ENCODE data around the gene LPGAT1.

LPGAT1 gene

DNA sequence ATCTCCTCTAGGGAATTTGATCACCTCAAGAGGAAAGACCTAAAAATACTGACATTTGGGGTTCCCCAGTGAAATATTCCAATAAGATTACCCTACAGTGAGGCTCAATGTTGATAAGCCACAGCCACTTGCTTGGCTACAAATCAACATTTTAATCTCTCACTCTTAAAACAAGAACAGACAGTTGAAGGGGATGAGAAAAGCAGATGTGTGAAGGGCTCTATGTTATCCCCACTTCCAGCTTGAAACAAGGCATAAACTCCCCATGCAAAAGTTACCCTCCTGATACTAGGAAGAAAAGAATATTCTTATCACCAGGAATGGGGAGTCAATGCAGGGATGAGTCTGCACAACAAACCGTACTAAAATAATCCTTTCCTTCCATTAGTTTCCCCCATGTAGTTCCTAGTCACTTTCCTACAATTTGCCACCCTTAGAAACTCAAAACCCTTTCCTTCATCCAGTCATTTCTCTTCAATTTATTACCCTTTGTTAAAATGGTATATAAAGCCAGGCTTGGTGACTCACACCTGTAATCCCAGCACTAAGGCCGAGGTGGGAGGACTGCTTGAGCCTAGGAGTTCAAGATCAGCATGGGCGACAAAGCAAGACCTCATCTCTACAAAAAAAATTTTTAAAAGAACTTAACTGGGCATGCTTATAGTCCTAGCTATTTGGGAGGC lies 29.5 kb downstream of the LPGAT1 start:
- TF ChIP-seq, protein P1, sequence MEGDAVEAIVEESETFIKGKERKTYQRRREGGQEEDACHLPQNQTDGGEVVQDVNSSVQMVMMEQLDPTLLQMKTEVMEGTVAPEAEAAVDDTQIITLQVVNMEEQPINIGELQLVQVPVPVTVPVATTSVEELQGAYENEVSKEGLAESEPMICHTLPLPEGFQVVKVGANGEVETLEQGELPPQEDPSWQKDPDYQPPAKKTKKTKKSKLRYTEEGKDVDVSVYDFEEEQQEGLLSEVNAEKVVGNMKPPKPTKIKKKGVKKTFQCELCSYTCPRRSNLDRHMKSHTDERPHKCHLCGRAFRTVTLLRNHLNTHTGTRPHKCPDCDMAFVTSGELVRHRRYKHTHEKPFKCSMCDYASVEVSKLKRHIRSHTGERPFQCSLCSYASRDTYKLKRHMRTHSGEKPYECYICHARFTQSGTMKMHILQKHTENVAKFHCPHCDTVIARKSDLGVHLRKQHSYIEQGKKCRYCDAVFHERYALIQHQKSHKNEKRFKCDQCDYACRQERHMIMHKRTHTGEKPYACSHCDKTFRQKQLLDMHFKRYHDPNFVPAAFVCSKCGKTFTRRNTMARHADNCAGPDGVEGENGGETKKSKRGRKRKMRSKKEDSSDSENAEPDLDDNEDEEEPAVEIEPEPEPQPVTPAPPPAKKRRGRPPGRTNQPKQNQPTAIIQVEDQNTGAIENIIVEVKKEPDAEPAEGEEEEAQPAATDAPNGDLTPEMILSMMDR (IDR thresholded peaks at IDR 0.05; ENCODE audit: low read depth, low read length): no peak
- no peak for TF ChIP-seq EZH2phosphoT487 (IDR thresholded peaks at IDR 0.05; ENCODE audit: low read depth)
- H3K27ac ChIP-seq (ENCODE audit: low read length): no peak overlapping the region
- no peak overlapping the region for H2AFZ ChIP-seq (ENCODE audit: low read depth, low read length)
- H3K4me1 ChIP-seq (ENCODE audit: low read length): no peaks in the 10 kb centered on the region
- H3K4me3 ChIP-seq (ENCODE audit: low read length): no peak overlapping the region
- no peaks in the 10 kb centered on the region for H3K9me3 ChIP-seq (ENCODE audit: insufficient read depth, low read length)
- H3K27me3 ChIP-seq (ENCODE audit: low read depth, low read length): no peaks in the 10 kb centered on the region
- H3K4me2 ChIP-seq (ENCODE audit: low read length): no peak overlapping the region
- peaks cover 35% of the 10 kb centered on the region for H3K36me3 ChIP-seq (replicated peaks; ENCODE audit: low read depth, low read length)
- no peaks in the 10 kb centered on the region for H4K20me1 ChIP-seq (ENCODE audit: insufficient read depth, low read length)
- peaks cover 26% of the 10 kb centered on the region; the same call in 1 of the 2 replicates for H3K79me2 ChIP-seq (ENCODE audit: low read length)
- H3K9ac ChIP-seq (ENCODE audit: low read length): no peak overlapping the region

DNA sequence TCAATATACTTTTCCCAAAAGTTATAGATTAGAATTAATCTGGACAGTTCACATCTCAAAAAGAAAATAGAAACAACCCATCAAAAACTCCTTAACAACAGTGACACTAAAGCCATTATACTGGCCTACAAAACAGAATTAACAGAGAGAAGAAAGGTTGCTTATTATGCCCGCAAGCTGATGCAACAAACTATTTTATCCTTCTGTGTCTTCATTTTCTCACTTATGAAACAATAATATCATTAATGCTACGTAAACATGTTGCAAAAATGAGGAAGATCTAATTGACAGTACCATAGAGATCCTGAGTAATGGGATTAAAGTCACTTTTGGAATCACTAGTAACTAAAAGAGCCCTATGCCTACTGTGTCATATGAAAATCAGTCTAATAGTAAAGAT lies 32.6 kb downstream of the LPGAT1 start:
- no peaks in the 10 kb centered on the region for H3K4me1 ChIP-seq (ENCODE audit: low read length)
- no peaks in the 10 kb centered on the region for H3K9me3 ChIP-seq (ENCODE audit: insufficient read depth, low read length)
- no peak overlapping the region for H3K4me2 ChIP-seq (ENCODE audit: low read length)
- H3K9ac ChIP-seq (ENCODE audit: low read length): no peak overlapping the region
- peaks cover 17% of the 10 kb centered on the region; the same call in 1 of the 2 replicates for H3K79me2 ChIP-seq (ENCODE audit: low read length)
- TF ChIP-seq, protein P1 (IDR thresholded peaks at IDR 0.05; ENCODE audit: low read depth, low read length): no peak
- no peak for TF ChIP-seq EZH2phosphoT487 (IDR thresholded peaks at IDR 0.05; ENCODE audit: low read depth)
- no peak overlapping the region for H3K4me3 ChIP-seq (ENCODE audit: low read length)
- no peaks in the 10 kb centered on the region for H4K20me1 ChIP-seq (ENCODE audit: insufficient read depth, low read length)
- no peaks in the 10 kb centered on the region for H3K27me3 ChIP-seq (ENCODE audit: low read depth, low read length)
- H3K27ac ChIP-seq (ENCODE audit: low read length): no peak overlapping the region
- H3K36me3 ChIP-seq (replicated peaks; ENCODE audit: low read depth, low read length): peaks cover 19% of the 10 kb centered on the region
- H2AFZ ChIP-seq (ENCODE audit: low read depth, low read length): no peak overlapping the region

DNA sequence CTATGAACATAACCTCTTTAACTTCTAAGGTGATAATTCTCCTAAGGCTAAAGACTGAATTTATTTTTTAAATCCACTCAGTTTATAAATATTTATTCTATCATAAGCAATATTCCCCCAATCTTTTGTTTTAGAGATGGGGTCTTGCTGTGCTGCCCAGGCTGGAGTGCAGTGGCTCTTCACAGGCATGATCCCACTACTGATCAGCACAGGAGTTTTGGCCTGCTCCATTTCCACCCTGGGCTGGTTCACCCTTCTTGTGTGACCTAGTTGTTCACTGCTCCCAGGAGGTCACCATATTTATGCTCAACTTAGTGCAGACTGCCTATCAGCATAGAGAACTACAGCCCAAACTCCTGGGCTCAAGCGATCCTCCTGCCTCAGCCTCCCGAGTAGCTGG lies 38.6 kb downstream of the LPGAT1 start:
- Histone ChIP-seq H3K36me3 (replicated peaks; ENCODE audit: low read depth, low read length) (peaks cover 13% of the 10 kb centered on the region), H3K9me3 (ENCODE audit: insufficient read depth, low read length) (no peaks in the 10 kb centered on the region), H3K4me3 (ENCODE audit: low read length) (no peak overlapping the region), H3K4me2 (ENCODE audit: low read length) (no peak overlapping the region), H3K27ac (ENCODE audit: low read length) (no peak overlapping the region), H3K9ac (ENCODE audit: low read length) (no peak overlapping the region), H4K20me1 (ENCODE audit: insufficient read depth, low read length) (no peaks in the 10 kb centered on the region), H3K4me1 (ENCODE audit: low read length) (no peaks in the 10 kb centered on the region), H3K79me2 (ENCODE audit: low read length) (no peaks in the 10 kb centered on the region), H3K27me3 (ENCODE audit: low read depth, low read length) (no peaks in the 10 kb centered on the region), H2AFZ (ENCODE audit: low read depth, low read length) (no peak overlapping the region)
- TF ChIP-seq, protein P1 (IDR thresholded peaks at IDR 0.05; ENCODE audit: low read depth, low read length): no peak
- TF ChIP-seq EZH2phosphoT487 (IDR thresholded peaks at IDR 0.05; ENCODE audit: low read depth): no peak

DNA sequence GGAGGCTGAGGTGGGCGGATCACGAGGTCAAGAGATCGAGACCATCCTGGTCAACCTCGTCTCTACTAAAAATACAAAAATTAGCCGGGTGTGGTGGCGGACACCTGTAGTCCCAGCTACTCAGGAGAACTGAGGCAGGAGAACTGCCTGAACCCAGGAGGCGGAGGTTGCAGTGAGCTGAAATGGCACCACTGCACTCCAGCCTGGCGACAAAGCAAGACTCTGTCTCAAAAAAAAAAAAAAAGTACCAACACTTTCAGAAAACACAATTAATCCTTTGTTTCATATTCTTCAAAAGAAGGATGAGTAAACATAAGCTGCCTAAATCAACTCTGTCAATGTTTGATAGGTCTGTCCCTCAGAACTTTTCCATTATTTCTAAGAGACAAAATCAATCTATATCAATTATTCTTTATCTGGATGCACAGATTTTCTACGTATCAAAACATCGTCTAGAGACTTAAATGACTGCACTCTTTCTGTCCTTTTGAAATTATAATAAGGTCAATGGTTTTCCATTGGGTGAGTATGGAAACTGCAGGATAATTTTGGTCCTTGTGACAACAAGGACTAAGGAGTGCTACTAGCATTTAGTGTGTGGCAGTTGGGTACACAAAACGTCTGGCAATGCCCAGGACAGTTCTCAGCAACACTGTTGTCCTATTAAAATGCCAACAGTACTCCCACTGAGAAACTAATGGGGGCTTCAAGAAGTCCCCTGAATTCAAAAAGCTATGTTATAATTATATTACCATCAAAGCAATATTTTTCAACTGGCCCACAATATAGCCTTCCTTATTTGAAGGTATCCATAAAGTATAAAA lies 40.7 kb downstream of the LPGAT1 start:
- no peak overlapping the region for H3K27ac ChIP-seq (ENCODE audit: low read length)
- no peaks in the 10 kb centered on the region for H3K9me3 ChIP-seq (ENCODE audit: insufficient read depth, low read length)
- no peak overlapping the region for H3K4me2 ChIP-seq (ENCODE audit: low read length)
- no peaks in the 10 kb centered on the region for H3K27me3 ChIP-seq (ENCODE audit: low read depth, low read length)
- TF ChIP-seq EZH2phosphoT487 (IDR thresholded peaks at IDR 0.05; ENCODE audit: low read depth): no peak
- TF ChIP-seq, protein P1 (IDR thresholded peaks at IDR 0.05; ENCODE audit: low read depth, low read length): no peak
- no peaks in the 10 kb centered on the region for H3K79me2 ChIP-seq (ENCODE audit: low read length)
- peaks cover 12% of the 10 kb centered on the region for H3K36me3 ChIP-seq (replicated peaks; ENCODE audit: low read depth, low read length)
- H3K4me3 ChIP-seq (ENCODE audit: low read length): no peak overlapping the region
- H3K9ac ChIP-seq (ENCODE audit: low read length): no peak overlapping the region
- H3K4me1 ChIP-seq (ENCODE audit: low read length): no peaks in the 10 kb centered on the region
- H4K20me1 ChIP-seq (ENCODE audit: insufficient read depth, low read length): no peaks in the 10 kb centered on the region
- no peak overlapping the region for H2AFZ ChIP-seq (ENCODE audit: low read depth, low read length)

All from OCI-LY3 (cell line).